ENCODE data around the gene SFMBT2.

The SFMBT2 gene

DNA sequence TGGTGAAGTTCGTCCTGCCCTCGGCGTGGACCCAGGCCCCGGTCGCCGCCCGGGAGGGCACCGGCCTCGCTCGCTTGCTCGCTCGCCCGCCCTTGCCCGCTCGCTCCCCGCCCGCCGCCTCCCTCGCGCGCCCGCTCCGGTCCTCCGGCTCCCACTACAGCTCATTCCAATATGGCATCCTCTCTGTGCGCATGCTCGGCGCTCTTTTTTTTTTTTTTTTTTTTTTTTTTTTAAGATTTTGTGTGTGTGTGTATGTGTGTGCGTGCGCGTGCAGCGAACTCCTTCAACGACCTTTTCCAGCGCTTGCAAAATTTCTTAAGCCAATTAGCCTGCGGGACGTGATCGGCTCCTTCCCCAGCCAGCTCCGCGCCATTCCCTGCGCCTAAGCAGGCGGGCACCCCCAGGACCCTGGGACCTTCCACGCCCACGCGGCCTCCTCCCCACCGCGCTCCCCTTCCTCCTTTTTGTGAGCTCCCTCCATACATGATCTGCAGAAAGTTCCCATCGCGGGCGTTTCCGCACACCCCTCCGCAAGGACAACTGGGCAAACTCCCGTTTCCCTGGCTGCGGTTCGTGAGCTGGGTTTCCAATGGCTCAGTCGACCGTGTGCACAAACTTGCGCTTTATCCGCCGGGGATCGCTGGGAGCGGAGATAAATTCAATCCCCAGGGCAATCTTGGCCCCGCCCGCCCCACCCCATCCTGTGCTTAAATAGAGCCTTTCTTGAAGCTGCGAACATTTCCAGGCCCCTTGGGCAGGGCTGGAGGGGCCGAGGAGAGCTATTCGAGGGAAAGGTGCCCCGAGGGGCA, at the start of gene SFMBT2:
TSS of gene SFMBT2 (minus strand) at position 173 of the 809 bp plus-strand sequence. CDS start 29,136 bp downstream, outside the sequence.
- peak; percentile 58 to 66 for DNase-seq

DNA sequence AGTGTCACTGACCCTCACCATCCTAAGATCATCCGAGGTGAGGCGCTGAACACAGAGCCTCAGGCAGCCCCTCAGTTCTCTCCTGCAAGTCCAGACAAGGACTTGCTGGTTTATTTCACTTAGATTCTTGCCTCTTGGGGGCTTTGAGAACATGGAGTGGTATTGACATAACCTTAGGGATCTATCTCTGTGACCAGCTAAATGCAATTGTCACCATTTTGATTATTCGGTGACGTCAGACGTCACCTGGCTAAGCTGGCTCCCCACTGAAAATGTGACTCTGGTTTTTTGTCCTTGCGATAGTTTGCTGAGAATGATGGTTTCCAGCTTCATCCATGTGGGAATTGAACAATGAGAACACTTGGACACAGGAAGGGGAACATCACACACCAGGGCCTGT, 49.2 kb upstream of the SFMBT2 start:
- DNase-seq = no peak

DNA sequence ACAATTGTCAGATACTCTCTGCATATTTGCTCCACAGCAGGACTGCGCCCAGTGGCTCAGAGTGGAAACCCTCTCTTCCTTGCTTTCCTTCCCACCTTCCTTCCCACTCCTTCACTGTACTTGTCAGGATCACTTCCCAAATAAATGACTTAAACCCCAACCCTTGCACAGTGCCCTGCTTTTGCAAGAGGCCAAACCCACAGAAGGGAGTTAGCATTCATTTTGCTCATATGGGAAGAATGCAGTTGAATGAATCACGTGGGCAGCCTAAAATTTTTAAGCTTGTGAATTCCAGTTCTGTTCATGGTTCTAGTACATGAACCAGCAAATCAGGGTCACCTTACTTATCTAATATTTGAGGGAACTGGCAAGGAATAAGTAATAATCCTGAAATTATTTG, 47.7 kb upstream of the SFMBT2 start:
- no peak for DNase-seq

DNA sequence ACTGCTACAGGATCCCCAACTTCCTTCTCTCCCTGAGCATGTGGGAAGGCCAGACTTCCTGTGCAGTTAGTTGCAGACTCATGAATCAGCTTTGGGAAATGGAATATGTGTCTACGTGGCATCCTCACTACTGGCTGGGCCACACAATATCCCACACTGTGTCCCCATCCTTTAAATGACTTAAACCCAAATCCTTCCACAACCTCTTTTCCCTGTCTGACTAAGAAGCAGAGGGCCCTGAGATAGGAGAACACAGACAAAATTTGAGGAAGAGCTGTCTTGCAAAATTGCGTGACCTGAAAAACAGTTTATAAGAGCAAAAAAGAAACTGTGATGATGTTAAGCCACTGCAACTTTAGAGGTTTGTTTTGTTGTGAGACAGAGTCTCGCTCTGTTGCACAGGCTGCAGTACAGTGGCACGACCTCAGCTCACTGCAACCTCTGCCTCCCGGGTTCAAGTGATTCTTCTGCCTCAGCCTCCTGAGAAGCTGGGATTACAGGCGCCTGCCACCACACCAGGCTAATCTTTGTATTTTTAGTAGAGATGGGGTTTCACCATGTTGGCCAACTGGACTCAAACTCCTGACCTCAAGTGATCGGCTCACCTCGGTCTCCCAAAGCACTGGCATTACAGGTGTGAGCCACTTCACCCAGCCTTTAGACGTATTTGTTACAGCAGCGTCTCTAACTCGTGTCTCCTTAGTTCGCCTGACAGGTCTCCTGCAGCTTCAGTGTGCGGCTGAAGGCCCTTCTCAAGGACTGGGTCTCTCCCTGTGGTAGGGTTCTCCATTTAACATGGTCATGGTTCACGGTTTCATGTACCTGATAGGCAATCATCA, 46.9 kb upstream of the SFMBT2 start:
- no peak for DNase-seq

DNA sequence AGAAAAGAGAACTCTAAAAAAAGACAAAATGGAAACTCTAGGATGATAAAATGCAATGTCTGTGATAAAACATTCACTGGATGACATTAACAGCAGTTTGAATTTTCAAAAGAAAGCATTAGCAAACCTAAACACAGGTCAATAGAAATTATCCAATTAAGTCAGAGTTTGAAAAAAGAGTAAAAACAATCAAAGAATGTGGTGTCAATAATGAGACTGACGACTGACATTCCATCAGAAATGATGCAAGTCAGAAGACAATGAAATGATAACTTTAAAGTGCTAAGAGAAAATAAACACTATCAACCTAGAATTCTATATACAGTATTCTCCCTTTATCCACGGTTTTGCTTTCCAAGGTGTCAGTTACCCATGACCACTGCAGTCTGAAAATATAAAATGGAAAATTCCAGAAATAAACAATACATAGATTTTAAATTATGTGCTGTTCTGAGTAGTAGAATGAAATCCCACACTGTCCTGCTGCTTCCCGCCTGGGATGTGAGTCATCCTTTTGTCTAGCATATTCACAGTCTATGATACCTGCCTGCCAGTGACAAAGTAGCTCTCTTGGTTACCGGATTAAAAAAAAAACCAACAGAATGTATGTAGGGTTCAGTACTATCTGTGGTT, 38.3 kb upstream of the SFMBT2 start:
- no peak for DNase-seq

DNA sequence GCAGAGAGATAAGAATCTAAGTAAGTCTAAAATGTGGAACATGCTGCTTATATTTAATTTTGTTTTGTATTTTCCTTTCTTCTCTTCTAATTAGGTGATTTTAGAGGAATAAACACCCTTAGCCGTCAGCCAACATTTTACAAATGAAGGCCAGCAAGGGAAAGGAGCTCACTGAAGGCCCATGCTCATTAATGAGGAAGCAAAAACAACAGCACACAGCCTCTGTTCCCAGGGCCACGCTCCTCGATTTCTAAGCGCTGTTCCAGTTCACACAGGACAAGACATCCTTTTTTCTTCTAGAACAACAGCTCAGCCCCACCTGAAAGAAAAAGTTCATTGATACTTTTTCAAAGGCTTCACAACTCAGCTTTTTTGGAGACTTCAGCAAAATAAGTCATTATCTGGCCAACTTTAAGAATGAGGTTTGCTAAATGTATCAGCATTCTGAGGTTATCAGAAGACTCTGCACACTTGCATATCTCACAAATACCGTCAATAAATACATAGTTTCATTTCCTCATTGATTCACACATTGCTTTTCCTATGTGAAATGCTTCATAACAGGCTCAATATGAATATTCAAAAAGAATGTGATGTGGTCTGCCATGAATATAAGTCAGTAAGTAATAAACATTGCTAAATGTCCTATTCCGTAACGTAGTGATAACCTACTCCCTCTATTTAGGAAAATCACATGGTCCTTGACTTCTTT, 34.8 kb upstream of the SFMBT2 start:
- no peak for DNase-seq

DNA sequence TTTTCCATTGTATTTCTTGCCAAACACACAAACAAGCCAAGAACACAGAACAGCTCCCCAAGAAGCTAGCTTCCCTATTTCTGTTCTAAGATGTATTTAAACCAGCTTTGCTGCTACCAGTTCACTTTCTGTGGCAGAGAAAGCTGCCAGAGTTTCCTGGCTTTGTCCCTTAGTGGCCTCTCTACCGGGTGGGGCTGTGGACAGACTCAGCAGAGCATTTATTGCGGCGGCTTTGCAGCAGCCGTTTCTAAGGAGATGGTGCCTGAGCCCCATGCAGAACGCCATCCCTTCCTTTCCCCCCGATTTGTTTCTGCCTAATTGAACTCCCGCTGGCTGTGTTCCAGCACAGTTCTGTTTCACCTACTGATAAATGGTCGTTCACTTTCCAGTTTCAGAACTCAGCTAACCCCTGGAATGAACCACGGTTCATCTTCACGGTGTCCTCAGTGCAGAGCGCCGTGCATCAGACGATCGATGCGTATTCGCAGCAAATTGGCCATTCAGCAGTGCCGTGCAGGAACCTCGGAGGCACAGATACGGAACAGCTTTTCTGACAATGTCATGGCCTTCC, 33.8 kb upstream of the SFMBT2 start:
- DNase-seq = no peak

DNA sequence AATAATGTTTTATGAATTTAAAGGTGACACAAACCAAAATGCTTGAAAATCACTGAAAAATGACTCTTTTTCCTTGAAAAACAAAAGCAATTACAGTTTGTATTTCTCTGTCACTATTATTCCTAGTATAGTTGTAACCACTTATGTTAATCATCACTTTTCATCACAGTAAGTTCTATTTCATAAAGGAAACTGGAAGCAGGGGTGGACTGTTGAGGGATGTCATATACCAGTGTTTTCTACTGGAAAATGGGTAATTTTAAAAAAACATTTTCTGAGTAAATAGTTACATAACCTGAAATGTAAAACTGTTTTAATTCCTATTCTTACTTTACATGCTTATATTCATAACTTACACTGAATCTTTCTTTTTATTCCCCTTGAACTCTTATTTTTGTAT, 32.2 kb upstream of the SFMBT2 start:
- DNase-seq = no peak

DNA sequence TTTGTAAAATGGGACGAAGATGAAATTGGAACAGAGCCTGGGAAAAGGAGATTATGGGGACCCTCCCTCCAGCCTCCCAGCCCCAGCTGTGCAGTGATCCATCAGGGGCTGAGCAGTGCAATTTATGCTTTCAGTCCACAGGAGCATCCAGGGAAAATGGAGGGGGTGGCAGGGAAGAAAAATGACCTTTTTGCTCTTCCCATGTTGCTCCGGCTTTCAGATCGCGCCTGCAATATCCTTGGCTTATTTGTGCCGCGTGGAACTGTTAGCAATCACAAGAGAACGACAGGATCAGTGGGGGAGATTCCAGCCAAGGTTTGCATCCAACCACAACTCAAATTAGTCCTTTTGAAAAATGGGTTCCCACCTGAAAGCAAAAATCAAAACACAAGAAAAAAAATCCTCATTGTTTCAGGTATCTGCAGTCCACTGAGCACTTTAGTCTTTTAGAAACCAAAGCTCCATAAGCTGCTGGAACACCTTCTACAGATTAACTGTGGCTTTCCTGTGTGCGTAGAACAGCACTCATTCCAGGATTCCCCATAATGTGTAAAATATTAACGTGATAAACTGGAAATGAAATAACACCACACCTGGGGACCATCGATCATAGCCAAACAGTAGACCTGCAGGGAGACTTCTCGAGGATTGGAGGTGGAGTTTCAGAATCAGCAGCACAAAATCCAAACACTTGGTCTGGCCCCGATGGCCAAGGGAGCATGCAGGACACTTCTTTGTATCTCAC, 30.7 kb upstream of the SFMBT2 start:
- DNase-seq = no peak

DNA sequence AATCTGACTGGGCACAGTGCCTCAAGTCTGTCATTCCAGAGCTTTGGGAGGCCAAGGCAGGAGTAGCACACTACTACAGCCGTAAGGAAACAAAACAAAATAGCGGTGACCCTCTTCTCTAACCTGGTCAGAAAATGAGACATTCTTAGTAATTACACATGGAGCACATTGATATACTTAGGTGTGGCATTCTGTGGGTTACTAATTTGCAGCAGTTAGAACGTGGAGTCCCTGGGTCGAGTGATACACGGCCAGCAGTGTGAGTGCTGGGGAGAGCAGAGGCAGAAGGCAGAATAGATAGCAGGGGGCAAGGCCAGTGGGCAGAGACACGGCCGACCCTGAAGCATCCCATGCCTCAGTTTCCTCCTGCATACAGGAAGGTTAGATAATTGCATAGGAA, 28.9 kb upstream of the SFMBT2 start:
- no peak for DNase-seq

DNA sequence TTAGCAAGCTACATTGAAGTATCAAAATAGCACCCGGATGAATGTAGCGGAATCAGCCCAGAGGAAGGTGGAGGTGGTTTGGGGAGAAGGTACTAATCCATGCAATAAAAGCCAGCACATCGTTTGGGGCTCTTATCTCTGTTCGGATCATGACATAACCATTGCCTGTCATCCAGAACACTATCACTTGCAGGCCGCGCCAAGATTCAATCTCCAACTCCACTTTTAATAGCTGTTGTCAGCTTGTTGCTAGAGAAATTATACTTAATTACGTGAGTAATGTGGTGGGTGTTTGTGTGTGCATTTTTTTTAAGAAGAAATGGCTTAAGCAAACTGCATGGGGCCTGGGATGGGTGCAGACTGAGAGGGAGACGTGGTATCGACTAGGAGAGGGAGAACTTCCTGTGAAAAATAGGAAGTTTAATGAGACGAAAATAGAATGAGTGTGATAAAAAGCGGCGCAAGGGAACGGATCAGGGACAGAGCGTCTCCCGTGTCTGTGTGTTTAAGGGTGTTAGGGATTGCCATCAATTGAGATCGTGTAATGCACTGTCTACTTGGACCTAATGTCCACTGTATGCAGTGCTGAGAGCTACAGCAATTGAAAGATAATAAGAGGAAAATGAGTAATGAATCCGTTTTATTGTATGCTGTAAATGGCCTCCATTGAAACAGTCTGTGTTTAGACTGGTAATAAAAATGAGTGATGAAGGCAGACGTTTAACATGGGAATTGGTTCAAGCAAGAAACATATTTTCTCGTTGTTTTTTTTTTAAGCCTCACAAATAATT, 27.6 kb upstream of the SFMBT2 start:
- DNase-seq = no peak

DNA sequence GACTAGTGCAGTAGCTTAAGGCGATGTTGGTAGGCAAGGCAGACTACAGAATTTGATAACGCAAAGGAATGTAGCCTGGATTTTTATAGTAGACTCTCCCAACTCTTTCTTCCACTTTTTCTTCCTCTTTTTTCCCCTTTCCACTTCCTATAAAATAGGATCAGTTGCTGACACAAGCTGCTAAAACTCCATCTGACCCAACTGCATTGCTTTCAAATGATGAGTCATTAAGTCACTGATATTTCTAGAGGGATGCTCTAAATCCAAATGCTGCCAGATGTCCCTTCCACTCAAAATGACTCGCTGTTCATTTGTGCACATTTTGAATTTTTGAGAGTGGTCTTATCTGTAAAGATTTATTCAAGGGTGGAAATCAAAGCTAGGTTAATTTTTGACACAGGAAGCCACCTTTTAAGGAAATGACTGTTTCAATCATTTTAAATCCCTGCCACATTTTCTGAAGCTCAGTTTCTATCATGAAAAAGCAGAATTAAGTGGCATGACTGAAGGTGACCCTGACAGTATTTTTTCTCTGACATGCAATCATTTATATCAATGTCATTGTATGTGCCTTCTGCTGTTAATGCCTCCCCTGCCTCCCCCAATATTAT, 25.8 kb upstream of the SFMBT2 start:
- DNase-seq = no peak

DNA sequence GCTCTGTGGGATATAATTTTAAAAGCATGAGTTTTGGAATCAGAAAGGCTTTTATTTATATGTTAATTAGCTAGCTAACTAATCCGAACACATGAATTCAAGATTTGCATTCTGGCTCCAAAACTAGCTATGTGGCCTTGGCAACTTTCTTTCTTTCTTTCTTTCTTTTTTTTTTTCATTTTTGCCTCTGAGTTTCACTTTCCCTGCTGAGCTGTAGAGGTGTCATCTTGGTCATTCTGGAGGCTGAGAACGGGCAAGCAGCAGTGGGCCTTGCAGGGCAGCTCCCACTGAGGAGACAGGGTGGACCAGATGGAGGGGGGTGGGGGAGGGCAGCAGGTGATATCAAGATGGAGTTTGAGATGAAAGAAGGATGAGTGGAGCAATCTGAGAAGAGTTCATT, 24.8 kb upstream of the SFMBT2 start:
- no peak for DNase-seq

DNA sequence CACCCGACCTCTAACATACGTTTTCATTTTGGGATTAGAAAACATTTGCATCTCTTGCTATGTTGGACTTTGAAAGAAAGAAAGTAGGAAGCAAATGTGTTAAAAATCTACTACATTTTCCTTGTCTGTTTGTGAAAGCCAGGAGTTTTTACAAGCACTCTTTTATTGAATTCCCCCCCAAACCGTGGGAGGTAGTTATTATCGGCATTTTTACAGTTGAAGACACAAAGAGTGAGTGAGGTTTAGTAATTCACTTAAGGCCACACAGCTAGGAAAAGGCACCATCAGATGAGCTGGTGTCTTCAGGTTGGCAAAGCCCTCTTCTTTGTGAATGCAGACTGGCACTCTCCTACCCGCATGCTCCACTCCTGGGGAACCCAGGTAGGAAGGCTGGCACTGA, 23.5 kb upstream of the SFMBT2 start:
- no peak for DNase-seq

DNA sequence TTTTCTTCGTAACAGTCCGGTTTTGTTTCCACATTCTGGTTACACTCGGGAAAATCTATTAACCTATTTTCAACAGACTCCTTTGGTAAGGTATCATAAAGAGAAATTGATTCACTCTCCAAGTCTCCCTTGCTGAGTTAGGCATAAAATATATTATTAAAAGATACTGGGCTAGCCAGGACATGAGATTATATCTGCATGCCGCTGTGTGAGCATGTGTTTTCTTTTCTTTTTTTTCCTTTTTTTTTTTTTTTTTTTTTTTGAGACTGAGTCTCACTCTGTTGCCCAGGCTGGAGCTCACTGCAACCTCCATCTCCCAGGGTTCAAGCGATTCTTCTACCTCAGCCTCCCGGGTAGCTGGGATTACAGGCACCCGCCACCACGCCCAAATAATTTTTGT, 23.0 kb upstream of the SFMBT2 start:
- no peak for DNase-seq

DNA sequence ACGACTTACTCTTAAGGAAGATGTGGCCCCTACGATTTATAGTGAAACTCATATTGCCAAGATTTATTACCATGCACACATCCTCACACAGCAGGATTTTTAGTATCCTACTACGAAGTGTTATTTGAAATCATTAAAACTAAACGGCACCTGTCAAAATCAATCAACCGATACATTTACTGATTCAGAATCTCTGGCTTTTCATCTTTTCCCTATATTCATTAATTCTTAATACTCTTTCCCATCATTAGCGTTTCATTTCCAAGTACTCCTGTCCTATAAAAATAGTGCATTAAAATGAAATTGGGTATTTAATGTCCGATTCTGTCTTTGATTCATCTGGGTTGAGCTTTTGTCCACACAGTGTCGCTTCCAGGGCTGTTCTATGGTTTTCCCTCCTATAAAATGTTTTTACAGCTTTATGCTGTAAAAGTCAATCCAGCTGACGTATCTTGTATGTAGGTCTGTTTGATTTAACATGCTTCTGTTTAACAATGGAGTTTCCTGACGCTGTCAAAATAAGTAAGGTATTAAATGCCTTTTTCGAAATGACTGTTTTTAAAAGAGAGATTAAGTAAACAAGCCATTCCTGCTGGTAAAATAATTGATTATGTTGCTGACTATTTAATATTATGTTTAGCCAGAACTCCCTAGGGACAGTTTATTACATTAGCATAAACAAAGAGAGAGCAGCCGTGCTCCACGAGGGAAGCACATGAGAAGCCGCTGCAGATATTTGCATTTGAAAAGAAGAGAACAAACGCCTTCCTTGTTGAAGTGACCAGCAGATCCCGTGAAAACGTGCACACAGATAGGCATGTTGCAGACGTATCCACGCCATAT, 22.3 kb upstream of the SFMBT2 start:
- no peak for DNase-seq

DNA sequence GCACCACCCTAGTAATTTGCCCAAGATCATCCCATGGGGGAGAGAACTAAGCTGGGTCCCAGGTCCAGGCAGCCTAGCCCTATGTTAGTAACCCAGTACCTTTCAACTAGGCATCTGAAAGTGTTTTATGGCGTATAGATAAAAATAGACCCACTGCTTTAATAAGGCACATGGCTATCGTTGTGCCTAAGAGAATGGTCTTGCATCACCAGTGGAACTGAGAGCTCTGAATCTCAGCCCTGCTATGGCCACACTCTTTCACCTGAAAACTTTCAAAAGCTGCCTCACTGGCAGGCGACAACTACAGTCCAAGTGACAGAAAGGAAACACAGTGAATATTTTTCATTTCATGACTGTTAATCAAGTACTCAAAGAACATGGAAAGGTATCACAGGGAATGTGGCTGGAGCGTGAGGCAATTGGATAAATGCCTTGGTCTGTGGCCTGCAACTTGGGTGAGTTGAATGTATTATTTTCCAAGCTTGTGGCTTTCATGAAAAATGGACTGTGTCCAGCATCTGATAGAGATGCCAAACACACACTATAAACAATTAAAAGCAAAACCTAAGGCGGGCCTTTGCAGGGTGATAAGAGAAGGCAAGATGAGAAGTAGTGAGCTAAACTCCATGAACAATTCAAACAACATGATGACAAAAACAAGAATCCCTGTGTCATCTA, 18.0 kb upstream of the SFMBT2 start:
- no peak for DNase-seq

DNA sequence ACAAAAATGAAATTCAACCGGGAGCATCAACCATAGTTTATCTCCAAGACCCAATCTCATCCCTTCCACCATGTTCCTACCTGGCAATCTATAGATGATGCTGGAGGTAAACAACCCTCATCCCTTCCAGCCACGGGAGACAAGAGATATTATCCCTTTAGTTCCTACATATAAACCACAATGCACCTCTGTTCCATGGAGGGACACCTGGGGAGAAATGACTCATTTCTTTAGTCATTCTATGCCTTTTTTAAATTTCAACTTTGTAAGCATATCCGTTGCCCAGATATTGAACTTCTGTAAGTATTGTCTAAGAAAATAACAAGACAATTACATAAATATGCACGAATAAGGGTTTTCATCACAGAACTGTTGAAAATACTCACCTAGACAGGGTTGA, 15.5 kb upstream of the SFMBT2 start:
- DNase-seq = no peak

DNA sequence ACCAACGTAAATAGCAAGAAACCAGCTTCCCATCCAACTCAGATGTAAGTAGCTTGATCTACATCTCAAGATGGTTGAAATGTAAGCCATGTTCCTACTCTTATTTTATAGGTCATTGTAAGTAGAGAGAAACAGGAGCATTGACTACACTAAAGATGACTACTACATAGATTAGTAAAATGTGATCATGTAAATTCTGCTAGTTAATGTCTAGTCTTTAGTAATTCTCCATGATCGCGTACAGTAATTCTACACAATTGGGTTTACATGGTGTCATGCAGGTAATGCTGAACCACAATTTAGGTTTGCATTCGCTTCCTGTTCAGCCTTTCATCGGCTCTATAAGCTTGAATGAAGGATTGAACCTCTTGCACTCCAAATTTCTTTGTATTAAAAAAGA, 14.9 kb upstream of the SFMBT2 start:
- no peak for DNase-seq

Measured in activated CD4-positive, alpha-beta T cell treated with anti-CD3 and anti-CD28 coated beads for 4 hours (primary cell).